HepG2 (cell line): ENCODE measurements around the gene RAB40C. TPM values are rescaled to one million over a fixed set of nuclear protein-coding genes. Genes with fewer than 3 reads are reported as not detected.
A peak's percentile ranks its signal among the peaks of the same experiment; 100 is the strongest.

ENCODE experiments used
- ARHGAP35 ChIP-seq: sonication (generic); formaldehyde crosslinking; IDR thresholded peaks from 2 replicates; pipeline ENCODE4 v1.9.0; 2022; ENCODE audit warnings: mild to moderate bottlenecking, inconsistent platforms, moderate library complexity, missing genetic modification reagents, borderline replicate concordance
- CEBPZ ChIP-seq: IDR thresholded peaks from 2 replicates; pipeline ENCODE4 v1.6.1; 2012; ENCODE audit warnings: low read length, improper control_type of control experiment
- GTF3A ChIP-seq: sonication (generic); formaldehyde crosslinking; conservative IDR thresholded peaks from 2 replicates; pipeline ENCODE4 v1.4.0; 2020; ENCODE audit warnings: mild to moderate bottlenecking, missing genetic modification reagents
- HNF4A ChIP-seq: sonication (generic); formaldehyde crosslinking; IDR thresholded peaks from 2 replicates; pipeline ENCODE4 v1.4.0; 2020; ENCODE audit warnings: missing genetic modification reagents
- MLXIP ChIP-seq: sonication (generic); formaldehyde crosslinking; IDR thresholded peaks from 2 replicates; pipeline ENCODE4 v1.9.0; 2021; ENCODE audit warnings: missing genetic modification reagents, borderline replicate concordance
- MNT ChIP-seq: fragments of 450-650 bp; IDR thresholded peaks from 2 replicates; pipeline ENCODE4 v1.6.1; 2016
- MYC ChIP-seq: sonication (generic); formaldehyde crosslinking; IDR thresholded peaks from 2 replicates; pipeline ENCODE4 v1.9.0; 2021; ENCODE audit warnings: missing genetic modification reagents, borderline replicate concordance
- NR2C2 ChIP-seq: sonication (generic); formaldehyde crosslinking; IDR thresholded peaks from 2 replicates; pipeline ENCODE4 v1.4.0; 2020; ENCODE audit warnings: missing genetic modification reagents, mild to moderate bottlenecking, moderate library complexity, borderline replicate concordance
- RAD51 ChIP-seq: fragments of 450-650 bp; IDR thresholded peaks from 2 replicates; pipeline ENCODE4 v1.6.1; 2016; ENCODE audit warnings: borderline replicate concordance
- RXRB ChIP-seq: IDR thresholded peaks from 2 replicates; pipeline ENCODE4 v1.6.1; 2016; ENCODE audit warnings: borderline replicate concordance, missing genetic modification reagents, missing compliant biosample characterization
- SAP130 ChIP-seq: IDR thresholded peaks from 2 replicates; pipeline ENCODE4 v1.6.1; 2016; ENCODE audit warnings: low read depth
- SOX6 ChIP-seq, 2 experiments: fragments of 450-650 bp in 1 of 2; sonication (generic) in 1 of 2; formaldehyde crosslinking in 1 of 2; IDR thresholded peaks; 2 replicates each; pipeline versions ENCODE4 v1.4.0 to v1.6.1; 2017 to 2020; ENCODE audit warnings: antibody characterized with exemption in 1 of 2, mild to moderate bottlenecking in 1 of 2, missing genetic modification reagents in 1 of 2
- SP5 ChIP-seq: IDR thresholded peaks from 2 replicates; pipeline ENCODE4 v1.6.1; 2016; ENCODE audit warnings: low read depth, borderline replicate concordance
- SRSF1 ChIP-seq: fragments of 200-400 bp; formaldehyde crosslinking; optimal IDR thresholded peaks from 2 replicates; pipeline ENCODE3; 2017; ENCODE audit warnings: mild to moderate bottlenecking, low read depth, low read length, moderate library complexity
- TOE1 ChIP-seq: sonication (generic); formaldehyde crosslinking; IDR thresholded peaks from 2 replicates; pipeline ENCODE4 v1.4.0; 2020; ENCODE audit warnings: mild to moderate bottlenecking, missing genetic modification reagents
- ZBTB21 ChIP-seq: sonication (generic); formaldehyde crosslinking; IDR thresholded peaks from 2 replicates; pipeline ENCODE4 v1.4.0; 2020; ENCODE audit warnings: missing genetic modification reagents
- ZBTB7B ChIP-seq: sonication (generic); formaldehyde crosslinking; IDR thresholded peaks from 2 replicates; pipeline ENCODE4 v1.4.0; 2020; ENCODE audit warnings: missing genetic modification reagents
- ZBTB8A ChIP-seq: sonication (generic); formaldehyde crosslinking; IDR thresholded peaks from 2 replicates; pipeline ENCODE4 v1.4.0; 2020; ENCODE audit warnings: mild to moderate bottlenecking, low read depth, missing genetic modification reagents, borderline replicate concordance
- ZKSCAN5 ChIP-seq: sonication (generic); formaldehyde crosslinking; IDR thresholded peaks from 2 replicates; pipeline ENCODE4 v1.5.1; 2020; ENCODE audit warnings: mild to moderate bottlenecking, missing genetic modification reagents
- ZNF276 ChIP-seq: sonication (generic); formaldehyde crosslinking; IDR thresholded peaks from 2 replicates; pipeline ENCODE4 v1.4.0; 2020; ENCODE audit warnings: mild to moderate bottlenecking, low read depth, missing genetic modification reagents
- ZNF772 ChIP-seq: sonication (generic); formaldehyde crosslinking; IDR thresholded peaks from 2 replicates; pipeline ENCODE4 v1.5.0; 2020; ENCODE audit warnings: mild to moderate bottlenecking, missing genetic modification reagents
- polyA plus RNA-seq, 8 experiments: library from polyadenylated mRNA; depleted of rRNA in 3 of 8; stranded (reverse) in 7 of 8; unstranded in 1 of 8; fragments of >200 nt; fragmentation: Illumina TruSeq in 4 of 8; extraction: Trizol in 4 of 8; gene quantifications; 2 replicates each; pipeline versions ENCODE4 v1.2.1 to v1.2.3, GENCODE V29; 2011 to 2016; ENCODE audit warnings: low read depth in 4 of 8, missing spikeins in 1 of 8, mixed read lengths in 1 of 8; ENCODE audit not compliant: insufficient read depth in 1 of 8
- total RNA-seq, 5 experiments: library from RNA; depleted of rRNA; stranded (reverse); fragments of >200 nt; fragmentation: Illumina TruSeq; extraction: Trizol; gene quantifications; 2 replicates each; pipeline ENCODE4 v1.2.3, GENCODE V29; 2016; ENCODE audit warnings: low read depth in 1 of 5

Gene RAB40C
- total and polyA plus RNA-seq, 2 of the 13 experiments (the other 11 are each of a cell fraction or from before 2014, with no cell fraction given) = 7.7 to 11.5 TPM

- TF ChIP-seq ZNF276 (CRISPR knock-in tag) = no peak
- TF ChIP-seq SOX6 (IDR thresholded peaks at IDR 0.05) = no peak
- TF ChIP-seq SOX6 (CRISPR knock-in tag; IDR thresholded peaks at IDR 0.05) = no peak
- no peak for TF ChIP-seq CEBPZ
- no peak for TF ChIP-seq SRSF1
- TF ChIP-seq RAD51 = no peak
- 0 out of 2 replicates have a peak, but pooled peaks have one; percentile 30 for TF ChIP-seq SAP130
- no peak for TF ChIP-seq ARHGAP35 (CRISPR knock-in tag)
- no peak for TF ChIP-seq ZNF772 (CRISPR knock-in tag)
- TF ChIP-seq SP5 = peak; percentile 51; the same call in 1 of the 2 replicates
- no peak for TF ChIP-seq RXRB (CRISPR knock-in tag)
- TF ChIP-seq MYC = peak; percentile 36; the same call in 1 of the 2 replicates
- TF ChIP-seq TOE1 (CRISPR knock-in tag) = no peak
- TF ChIP-seq ZKSCAN5 (CRISPR knock-in tag) = no peak
- peak; percentile 20; the same call in 1 of the 2 replicates for TF ChIP-seq HNF4A (CRISPR knock-in tag)
- TF ChIP-seq NR2C2 (CRISPR knock-in tag) = peak; percentile 64
- TF ChIP-seq ZBTB21 = no peak
- TF ChIP-seq ZBTB8A = no peak
- no peak for TF ChIP-seq MNT
- no peak for TF ChIP-seq ZBTB7B (CRISPR knock-in tag)
- TF ChIP-seq MLXIP (CRISPR knock-in tag) = no peak
- no peak for TF ChIP-seq GTF3A (CRISPR knock-in tag)
These were observed 4.5 kb upstream of the RAB40C start (continued) for GRCh38 chr16:585351-585750.
